IPS-18c (cell line): ENCODE results near the gene ZSCAN10.
A peak's percentile ranks its signal among the peaks of the same experiment; 100 is the strongest.

ENCODE experiments used
- H3K4me3 ChIP-seq: 2 replicates; pipeline ENCODE4 v1.7.0; 2013; ENCODE audit warnings: low read depth, mild to moderate bottlenecking, low read length, moderate library complexity; ENCODE audit not compliant: insufficient read depth
- H3K9me3 ChIP-seq: one replicate; pipeline ENCODE4 v1.6.1; 2013; ENCODE audit warnings: mild to moderate bottlenecking, low read length, moderate library complexity; ENCODE audit not compliant: control insufficient read depth, insufficient read depth

The ZSCAN10 gene

GRCh38 chr16:3046641-3047386 is 52.3 kb downstream of the ZSCAN10 start:
- H3K9me3 ChIP-seq = no peaks in the 10 kb centered on the region
- peak overlapping the region; percentile 71 for H3K4me3 ChIP-seq

GRCh38 chr16:3045758-3046640 is 53.1 kb downstream of the ZSCAN10 start, which contains the start of gene MMP25:
Gene MMP25, plus strand, starts transcription at chr16:3046561. Its CDS starts 357 bp downstream, at chr16:3046918.
- Histone ChIP-seq H3K9me3 (no peaks in the 10 kb centered on the region), H3K4me3 (peak within 1 kb of the TSS; percentile 71)

GRCh38 chr16:3044708-3045107 is 54.4 kb downstream of the ZSCAN10 start:
- no peak overlapping the region for H3K4me3 ChIP-seq
- no peaks in the 10 kb centered on the region for H3K9me3 ChIP-seq

- no peaks in the 10 kb centered on the region for H3K9me3 ChIP-seq
- H3K4me3 ChIP-seq = no peak overlapping the region
These were observed 56.7 kb downstream of the ZSCAN10 start for GRCh38 chr16:3042376-3042775.

GRCh38 chr16:3038896-3039295 is 60.2 kb downstream of the ZSCAN10 start:
- H3K4me3 ChIP-seq = no peak overlapping the region
- H3K9me3 ChIP-seq = no peaks in the 10 kb centered on the region
